Measurements from ENCODE around the gene FAM217B. TPM values are rescaled to one million over a fixed set of nuclear protein-coding genes. Genes with fewer than 3 reads are reported as not detected.

The FAM217B gene
- total RNA-seq, 2 donors from 2014 or later: 7.9 to 17.6 TPM

- no peak for DNase-seq (ENCODE audit: low spot score)
- H3K36me3 ChIP-seq: peaks cover 27% of the 10 kb centered on the region
- TF ChIP-seq, protein P1, sequence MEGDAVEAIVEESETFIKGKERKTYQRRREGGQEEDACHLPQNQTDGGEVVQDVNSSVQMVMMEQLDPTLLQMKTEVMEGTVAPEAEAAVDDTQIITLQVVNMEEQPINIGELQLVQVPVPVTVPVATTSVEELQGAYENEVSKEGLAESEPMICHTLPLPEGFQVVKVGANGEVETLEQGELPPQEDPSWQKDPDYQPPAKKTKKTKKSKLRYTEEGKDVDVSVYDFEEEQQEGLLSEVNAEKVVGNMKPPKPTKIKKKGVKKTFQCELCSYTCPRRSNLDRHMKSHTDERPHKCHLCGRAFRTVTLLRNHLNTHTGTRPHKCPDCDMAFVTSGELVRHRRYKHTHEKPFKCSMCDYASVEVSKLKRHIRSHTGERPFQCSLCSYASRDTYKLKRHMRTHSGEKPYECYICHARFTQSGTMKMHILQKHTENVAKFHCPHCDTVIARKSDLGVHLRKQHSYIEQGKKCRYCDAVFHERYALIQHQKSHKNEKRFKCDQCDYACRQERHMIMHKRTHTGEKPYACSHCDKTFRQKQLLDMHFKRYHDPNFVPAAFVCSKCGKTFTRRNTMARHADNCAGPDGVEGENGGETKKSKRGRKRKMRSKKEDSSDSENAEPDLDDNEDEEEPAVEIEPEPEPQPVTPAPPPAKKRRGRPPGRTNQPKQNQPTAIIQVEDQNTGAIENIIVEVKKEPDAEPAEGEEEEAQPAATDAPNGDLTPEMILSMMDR (IDR thresholded peaks at IDR 0.05): no peak
- peaks cover 0 to 49% of the 10 kb centered on the region in 2 donors for H3K4me1 ChIP-seq
- H3K9me3 ChIP-seq: no peaks in the 10 kb centered on the region
- H3K4me3 ChIP-seq: no peak overlapping the region
- no peak overlapping the region for H3K27ac ChIP-seq
- no peaks in the 10 kb centered on the region for H3K27me3 ChIP-seq
Measured at GRCh38 chr20:59945175-59945574, 5.0 kb downstream of the FAM217B start.

DNA sequence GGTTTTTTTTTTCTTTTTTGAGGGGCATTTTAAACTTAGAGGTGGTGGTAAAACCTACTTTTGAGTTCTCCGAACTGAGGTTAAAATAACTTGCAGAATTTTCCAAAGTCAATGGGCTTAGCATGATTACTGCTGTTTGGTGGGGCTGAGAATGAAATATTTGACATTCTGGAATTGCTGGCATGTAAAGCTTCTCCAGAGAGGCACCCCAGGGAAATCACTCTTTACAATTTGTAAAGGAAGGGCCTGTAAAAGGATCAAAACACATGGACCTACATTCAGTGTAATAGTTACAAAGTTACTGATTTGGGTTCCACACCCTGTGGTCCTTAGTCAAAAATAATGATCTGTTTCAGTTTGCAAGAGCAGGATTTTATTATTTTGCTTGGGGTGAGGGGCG lies 5.5 kb downstream of the FAM217B start:
- Histone ChIP-seq H3K4me3 (no peak overlapping the region), H3K27ac (no peak overlapping the region), H3K4me1 (peaks cover 0 to 49% of the 10 kb centered on the region in 2 donors), H3K27me3 (no peaks in the 10 kb centered on the region), H3K9me3 (no peaks in the 10 kb centered on the region), H3K36me3 (peaks cover 27% of the 10 kb centered on the region)
- DNase-seq (ENCODE audit: low spot score): no peak
- TF ChIP-seq, protein P1 (IDR thresholded peaks at IDR 0.05): no peak

- no peak for DNase-seq (ENCODE audit: low spot score)
- Histone ChIP-seq H3K27me3 (no peaks in the 10 kb centered on the region), H3K27ac (no peak overlapping the region), H3K4me1 (peaks cover 0 to 34% of the 10 kb centered on the region in 2 donors), H3K4me3 (no peak overlapping the region), H3K9me3 (no peaks in the 10 kb centered on the region), H3K36me3 (peaks cover 30% of the 10 kb centered on the region)
- TF ChIP-seq, protein P1 (IDR thresholded peaks at IDR 0.05): no peak
Measured at GRCh38 chr20:59947376-59947775, 7.2 kb downstream of the FAM217B start.

DNA sequence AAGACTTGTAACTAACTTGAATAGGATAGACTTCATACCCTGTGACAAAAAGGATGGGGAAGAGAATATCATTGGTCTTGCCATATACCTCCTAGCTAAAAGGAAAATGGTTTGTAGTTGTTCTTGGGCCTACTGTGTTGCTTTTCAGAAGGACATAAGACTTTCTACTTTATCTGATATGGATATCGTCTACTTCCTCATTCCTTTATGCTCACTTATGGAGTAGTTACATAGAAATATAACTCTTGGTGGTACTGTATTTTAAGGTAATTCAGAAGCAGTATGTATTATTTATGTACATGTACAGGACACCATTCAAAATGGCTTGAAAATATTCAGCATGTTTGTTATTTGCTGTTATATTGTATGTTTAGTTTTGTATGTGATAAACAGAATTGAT lies 8.0 kb downstream of the FAM217B start:
- Histone ChIP-seq H3K27ac (no peak overlapping the region), H3K4me1 (peaks cover 0 to 34% of the 10 kb centered on the region in 2 donors), H3K9me3 (no peaks in the 10 kb centered on the region), H3K4me3 (no peak overlapping the region), H3K36me3 (peaks cover 22% of the 10 kb centered on the region), H3K27me3 (no peaks in the 10 kb centered on the region)
- TF ChIP-seq, protein P1 (IDR thresholded peaks at IDR 0.05): no peak
- DNase-seq (ENCODE audit: low spot score): no peak

GRCh38 chr20:59948828-59949720 lies 8.9 kb downstream of the FAM217B start:
- no peak overlapping the region for H3K27ac ChIP-seq
- TF ChIP-seq, protein P1 (IDR thresholded peaks at IDR 0.05): peak; percentile 44 to 77
- no peak for DNase-seq (ENCODE audit: low spot score)
- H3K9me3 ChIP-seq: no peaks in the 10 kb centered on the region
- H3K36me3 ChIP-seq: peaks cover 16% of the 10 kb centered on the region
- H3K27me3 ChIP-seq: no peaks in the 10 kb centered on the region
- no peak overlapping the region for H3K4me3 ChIP-seq
- H3K4me1 ChIP-seq: peaks cover 0 to 34% of the 10 kb centered on the region in 2 donors

Measured in right atrium auricular region (tissue), 2 donors.